ENCODE results near the gene NEURL2. TPM values are rescaled to one million over a fixed set of nuclear protein-coding genes. Genes with fewer than 3 reads are reported as not detected.

Gene NEURL2
- total RNA-seq, 1 donor from 2014 or later = 35.1 TPM

DNA sequence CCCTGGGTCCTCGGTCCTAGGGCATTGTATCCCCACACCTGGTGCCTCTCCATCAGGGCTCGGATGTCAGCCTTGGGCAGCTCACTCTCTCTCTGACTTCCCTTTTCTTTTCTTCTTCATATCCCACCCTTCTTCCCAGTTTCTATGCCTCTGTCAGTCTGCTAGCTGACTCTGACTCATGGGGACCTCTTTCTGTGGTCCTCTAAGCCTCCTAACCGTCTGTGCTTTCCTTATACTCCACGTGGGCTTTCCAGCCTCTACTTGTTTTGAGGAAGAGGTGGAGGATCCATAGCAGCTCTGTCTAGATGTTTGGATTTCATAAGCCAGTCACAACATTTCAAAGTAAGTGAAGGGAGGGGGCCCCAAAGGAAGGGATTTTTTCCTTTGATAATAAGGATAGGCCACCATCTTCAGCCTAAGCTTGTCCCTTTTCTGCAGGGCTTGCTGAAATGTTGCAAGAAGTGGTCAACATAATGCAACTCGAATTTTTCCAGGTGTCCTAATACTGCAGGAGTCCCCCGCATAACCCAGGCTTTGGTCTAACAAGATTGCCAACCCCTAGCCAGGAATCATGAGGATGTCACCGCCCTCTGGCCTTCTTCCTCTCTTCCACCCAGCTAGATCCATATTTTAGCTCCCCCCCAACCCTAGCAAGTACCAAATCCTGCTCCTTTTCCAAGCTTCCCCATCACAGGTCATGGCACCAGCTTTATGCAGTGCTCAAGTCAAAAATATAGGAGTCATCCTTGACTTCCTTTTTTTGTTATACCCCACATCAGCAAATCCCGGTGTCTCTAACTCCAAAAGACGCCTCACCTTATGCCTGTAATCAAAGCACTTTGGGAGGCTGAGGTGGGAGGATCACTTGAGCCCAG lies 29.7 kb upstream of the NEURL2 start:
- DNase-seq (ENCODE audit: low read depth) = peak; percentile 21

DNA sequence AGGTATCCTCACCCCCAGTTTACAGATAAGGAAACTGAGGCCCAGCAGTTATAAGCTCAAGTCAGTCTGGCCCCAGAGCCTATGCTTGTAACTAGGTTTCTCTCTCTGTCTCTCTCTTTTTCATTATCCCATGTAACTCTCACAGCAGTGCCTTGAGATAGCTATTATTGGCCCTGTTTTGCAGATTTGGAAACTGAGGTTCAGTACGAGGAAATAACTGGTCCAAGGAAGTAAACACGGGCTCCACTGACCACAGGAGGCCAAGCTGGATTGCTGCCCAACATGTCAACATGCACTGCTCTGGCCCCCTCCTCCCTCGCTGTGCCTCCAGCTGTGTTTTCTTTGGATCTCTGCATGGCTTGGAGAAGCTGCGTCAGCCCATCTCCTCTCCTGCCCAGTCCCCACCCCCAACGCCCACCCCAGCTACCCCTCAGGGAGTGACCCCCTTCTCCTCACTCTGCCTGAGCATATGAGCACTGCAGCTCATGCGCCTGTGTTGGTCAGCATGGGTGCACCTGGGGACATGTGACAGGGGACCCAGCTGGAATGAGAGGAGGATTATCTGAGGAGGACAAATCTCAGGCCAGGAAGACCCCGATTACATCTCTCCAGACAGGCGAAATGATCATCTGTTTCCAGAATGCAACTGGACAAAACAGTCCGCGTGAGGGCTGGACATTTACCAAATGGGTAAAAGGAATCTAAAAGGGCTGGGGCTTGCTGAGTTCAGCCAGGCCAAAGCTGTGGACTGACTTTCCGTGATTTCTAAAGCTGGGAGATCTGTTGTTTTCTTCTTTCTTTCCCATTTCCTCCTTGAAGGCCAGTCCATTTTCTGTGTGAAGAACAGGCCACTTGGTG lies 28.8 kb upstream of the NEURL2 start:
- peak; percentile 77 for DNase-seq (ENCODE audit: low read depth)

DNA sequence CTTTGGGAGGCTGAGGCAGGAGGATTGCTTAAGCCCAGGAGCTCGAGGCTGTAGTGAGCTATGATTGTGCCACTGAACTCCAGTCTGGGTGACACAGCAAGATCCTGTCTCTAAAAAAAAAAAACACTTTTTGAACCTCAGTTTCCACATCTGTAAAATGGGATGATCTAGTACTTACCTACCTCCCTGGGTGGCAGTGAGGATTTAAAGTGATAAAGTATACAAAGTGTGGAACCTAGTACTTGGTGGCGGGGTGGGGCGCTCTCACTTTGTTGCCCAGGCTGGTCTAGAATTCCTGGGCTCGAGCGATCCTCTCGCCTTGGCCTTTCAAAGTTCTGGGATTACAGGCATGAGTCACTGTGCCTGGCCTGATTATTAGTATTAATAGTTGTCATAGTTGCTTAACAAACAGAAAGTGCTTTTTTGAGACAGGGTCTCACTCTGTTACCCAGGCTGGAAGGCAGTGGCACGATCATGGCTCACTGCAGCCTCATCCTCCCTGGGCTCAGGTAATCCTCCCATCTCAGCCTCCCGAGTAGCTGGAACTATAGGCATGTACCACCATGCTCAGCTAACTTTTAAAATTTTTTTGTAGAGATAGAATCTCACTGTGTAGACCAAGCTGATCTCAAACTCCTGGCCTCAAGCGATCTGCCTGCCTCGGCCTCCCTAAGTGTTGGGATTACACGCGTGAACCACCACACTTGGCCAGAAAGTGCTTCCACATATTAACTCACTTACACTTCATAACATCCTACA lies 27.9 kb upstream of the NEURL2 start:
- no peak for DNase-seq (ENCODE audit: low read depth)

DNA sequence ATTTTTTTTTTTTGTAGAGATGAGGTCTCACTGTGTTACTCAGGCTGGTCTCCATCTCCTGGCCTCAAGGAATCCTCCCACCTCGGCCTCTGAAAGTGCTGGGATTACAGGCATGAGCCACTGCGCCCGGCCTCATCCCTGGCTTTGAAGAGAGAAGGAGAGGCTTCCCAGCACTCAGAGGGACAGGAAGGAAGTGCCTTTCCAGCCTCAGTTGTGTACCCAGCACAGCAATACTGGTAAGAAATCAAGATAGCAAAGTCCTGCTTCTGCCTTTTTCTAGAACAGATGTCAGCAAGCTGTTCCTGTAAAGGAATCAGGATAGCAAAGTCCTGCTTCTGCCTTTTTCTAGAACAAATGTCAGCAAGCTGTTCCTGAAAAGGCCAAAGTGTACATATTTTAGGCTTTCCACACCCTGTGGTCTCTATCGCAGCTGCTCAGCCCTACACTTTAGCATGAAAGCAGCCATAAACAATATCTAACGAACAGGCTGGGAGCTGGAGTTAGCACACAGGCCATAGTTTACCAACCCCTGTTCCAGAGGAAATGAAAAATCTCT lies 27.3 kb upstream of the NEURL2 start:
- DNase-seq (ENCODE audit: low read depth) = peak; percentile 45

DNA sequence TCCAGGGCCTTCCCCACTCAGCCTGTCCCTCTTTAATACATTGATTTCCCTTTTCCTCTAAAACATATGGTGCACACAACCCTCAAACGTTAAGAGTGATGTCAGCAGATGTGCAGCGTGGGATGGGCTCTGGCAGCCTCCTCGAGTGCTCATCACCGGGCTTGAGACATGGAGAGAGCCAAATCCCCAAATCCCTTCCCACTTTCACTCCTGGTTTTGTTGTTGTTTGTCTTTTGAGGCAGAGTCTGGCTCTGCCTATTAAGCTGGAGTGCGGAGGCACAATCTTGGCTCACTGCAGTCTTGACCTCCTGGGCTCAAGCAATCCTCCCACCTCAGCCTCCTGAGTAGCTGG lies 26.8 kb upstream of the NEURL2 start:
- peak; percentile 62 for DNase-seq (ENCODE audit: low read depth)

DNA sequence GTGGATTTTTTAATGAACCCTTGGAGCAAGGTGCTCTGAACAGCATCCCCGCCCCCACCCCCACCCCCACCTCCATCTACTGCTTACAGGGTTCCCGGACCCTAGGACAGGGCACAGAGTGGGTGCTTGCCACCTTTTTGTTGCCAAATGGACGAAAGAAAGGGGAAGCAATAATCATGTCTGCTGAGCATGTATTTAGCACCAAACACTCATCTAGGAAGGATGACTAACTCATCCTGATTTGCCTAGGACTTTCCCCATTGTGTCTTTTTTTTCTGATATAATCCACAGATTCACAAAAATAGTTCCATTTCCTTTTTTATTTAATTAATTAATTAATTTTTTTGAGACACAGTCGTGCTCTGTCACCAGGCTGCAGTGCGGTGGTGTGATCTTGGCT lies 22.1 kb upstream of the NEURL2 start:
- DNase-seq (ENCODE audit: low read depth) = no peak

DNA sequence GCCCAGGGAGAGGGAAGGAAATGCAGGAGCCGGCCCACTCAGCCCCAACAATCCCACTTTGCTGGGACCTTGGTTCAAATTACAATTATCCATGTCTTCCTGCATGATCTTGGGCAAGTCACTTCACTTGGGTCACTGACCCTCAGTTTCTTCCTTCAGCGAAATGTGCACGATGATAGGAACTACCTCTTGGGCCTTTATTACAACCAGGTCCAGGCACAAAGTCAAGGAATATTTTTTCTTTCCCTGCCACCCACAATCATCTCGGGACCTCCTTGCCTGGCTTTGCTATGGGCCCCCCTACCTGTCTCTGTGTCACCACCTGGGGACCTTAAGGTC lies 21.3 kb upstream of the NEURL2 start:
- no peak for DNase-seq (ENCODE audit: low read depth)

DNA sequence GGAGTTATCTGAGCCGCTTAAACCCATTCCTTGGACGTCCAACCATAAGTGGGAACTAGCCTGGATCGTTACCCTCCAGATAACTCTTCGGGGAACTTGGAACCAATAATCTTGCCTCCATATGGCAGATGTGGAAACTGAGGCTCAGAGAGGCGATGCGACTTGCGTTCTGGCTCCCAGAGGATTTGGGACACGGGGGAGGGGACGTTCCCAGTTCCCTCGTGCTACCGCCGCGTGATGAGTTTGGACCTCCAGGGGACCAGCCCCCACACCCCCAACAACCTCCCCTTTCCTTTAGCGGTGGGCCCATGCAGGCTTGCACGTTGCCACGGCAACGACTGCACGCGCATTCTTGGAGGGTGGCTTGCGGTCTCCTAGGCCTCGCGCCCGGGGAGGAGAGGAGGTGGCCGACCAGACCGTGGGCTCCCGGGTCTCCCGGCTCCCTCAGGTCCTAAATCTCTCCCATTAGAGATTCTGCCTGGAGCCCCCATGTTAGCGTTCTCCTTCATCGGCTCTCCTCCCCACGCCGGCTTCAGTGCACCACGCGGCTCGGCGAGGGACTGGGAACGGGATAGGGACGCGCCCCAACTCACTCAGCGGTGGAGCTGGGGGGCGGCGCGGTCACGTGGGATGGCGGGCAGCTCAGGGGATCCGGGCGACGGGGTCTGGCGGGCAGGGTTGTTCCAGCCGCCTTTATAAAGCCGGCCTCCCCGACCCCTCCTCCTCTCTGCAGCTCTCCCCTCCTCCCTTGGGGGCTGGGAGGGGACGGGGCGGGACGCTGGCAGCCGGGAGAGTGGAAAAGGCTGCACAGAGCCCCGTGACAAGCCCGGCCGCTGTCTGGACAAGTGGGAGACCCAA lies 20.7 kb upstream of the NEURL2 start, which contains the start of gene PLTP:
Gene PLTP (minus strand): TSS at position 670 of the 858 bp plus-strand sequence. CDS start 703 bp downstream, outside the sequence.
- DNase-seq (ENCODE audit: low read depth) = peak; percentile 58

DNA sequence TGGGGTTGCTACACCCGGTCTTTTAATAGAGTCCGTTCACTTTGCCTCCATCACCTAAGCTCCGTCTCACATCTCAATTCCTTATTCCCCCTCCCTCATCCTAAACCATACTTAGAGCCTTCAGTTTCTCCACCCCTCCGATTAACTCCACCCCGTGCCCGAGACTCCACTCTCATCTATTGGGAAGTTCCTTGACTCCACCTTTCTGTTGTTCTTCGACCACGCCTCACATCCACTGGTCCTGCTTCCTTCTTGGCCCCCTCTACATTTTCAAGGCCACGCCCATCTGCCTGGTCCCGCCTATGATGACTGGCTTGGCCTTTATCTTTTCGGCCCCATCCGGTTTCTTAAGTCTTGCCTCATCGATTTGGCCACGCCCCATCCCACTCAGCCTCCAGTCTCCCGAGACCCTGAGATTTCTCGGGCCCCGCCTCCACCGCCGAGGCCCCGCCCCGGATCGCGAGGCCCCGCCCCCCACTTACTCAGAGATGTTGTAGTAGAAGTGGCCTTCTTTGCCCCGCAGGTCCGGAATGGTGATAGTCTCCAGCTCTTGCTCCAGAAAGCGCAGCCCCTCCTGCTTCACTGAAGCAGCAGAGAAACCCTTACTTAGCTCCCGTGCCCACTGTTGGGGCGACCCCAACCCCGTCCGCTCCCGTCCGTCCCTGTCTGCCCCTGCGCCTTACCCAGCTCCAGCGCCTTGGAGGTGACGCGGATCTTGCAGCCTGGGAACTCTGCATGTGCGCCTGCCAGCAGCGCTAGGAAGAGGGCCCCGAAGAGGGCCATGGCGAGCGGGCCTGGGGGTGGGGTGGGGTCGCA lies 19.9 kb upstream of the NEURL2 start:
- peak; percentile 77 for DNase-seq (ENCODE audit: low read depth)

DNA sequence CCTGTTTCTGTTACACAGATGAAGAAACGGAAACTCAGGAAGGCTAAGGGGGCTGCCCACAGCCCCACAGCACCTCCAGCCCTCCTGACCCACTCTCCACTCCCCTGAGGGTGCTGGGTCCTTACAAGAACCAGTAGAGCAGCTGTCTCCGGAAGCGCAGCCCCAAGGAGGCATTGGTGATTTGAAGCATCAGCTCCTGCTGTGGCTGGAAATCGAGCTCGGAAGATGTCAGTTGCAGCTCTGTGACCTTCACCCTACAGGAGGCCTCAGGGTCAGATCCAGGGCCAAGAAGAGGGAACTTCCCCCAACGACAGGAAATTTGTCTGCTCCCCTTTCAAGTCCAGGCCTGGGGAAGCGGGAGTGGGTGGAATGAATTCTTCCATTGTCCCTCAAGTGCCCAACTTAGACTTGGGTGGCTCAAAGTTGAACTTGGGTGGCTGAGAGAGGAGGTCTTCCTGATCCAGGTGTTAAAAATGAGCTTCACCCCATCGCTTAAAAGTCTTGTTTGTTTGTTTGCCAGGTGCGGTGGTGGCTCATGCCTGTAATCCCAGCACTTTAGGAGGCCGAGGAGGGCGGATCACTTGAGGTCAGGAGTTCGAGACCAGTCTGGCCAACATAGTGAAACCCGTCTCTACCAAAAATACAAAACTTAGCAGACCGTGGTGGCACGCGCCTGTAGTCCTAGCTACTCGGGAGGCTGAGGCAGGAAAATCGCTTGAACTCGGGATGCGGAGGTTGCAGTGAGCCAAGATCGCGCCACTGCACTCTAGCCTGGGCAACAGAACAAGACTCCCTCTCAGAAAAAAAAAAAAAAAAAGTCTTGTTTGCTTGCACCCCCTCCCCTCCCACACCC lies 19.0 kb upstream of the NEURL2 start:
- no peak for DNase-seq (ENCODE audit: low read depth)

DNA sequence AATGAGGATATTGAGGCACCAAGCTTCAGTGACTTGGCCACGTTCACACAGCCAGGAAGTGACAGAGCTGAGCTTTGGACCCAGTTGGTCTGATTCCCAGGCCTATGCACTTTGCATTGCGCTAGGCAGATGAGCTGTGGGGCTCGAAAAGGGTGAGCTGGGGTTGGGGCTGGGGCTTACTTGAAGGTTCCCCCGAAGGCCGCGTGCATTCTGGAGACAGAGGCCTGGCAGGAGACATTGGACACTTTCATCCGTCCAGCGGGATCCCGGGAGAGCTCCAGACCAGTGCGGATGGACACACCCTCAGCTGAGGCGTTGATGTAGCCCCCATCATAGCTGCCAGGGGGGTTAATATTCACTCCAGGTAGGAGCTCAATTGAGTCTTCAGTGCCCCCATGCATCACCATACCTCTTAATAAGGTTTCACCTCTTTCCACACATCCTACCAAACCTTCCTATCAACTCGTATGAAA lies 18.4 kb upstream of the NEURL2 start:
- DNase-seq (ENCODE audit: low read depth) = no peak

DNA sequence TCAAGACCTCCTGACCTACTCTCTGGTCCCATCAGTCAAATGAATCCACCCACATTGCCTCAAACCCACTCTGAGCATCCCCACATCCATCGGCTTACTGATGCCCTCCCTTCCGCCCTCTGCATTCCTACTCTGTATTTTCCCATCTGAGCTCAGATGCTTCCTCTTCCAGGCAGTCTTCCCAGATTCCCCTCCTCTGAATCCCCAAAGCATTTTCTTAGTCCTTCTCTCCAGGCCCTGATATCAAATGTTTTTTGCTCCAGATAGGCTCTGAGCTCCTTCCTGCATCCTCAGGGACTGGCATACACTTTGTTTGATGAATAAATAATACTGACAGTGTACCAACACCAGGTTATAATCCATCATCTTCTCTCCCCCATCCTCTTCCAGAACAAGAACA lies 17.1 kb upstream of the NEURL2 start:
- DNase-seq (ENCODE audit: low read depth) = no peak

DNA sequence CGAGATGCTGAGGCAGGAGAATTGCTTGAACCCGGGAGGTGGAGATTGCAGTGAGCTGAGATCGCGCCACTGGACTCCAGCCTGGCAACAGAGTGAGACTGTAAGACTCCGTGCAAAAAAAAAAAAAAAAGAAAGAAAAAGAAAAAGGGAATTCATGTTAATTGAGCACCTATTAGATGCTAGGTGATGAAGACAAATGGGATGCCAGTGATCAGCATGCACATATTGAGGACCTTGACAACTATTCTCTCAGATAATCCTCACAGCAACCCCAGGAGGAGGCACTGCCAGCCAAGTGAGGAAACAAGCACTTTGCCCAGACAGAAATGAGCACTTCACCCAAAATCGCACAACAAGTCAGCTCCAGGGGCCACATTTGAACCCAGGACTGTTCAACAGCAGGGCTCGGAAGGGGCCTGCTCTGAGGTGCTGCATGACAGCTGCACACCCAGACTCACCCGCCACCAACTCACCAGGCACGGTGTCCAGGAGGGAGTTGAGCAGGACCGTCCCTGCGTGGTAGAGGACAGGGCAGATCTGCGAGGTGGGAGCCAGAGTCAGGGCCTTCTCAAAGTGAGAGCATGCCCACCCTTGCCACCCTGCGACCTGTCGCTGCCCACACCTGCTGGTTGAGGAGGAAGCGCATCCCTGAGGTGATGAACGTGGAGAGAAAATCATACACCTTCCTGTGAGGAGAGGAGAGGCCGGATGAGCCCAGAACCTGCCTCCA lies 16.4 kb upstream of the NEURL2 start:
- DNase-seq (ENCODE audit: low read depth) = no peak

DNA sequence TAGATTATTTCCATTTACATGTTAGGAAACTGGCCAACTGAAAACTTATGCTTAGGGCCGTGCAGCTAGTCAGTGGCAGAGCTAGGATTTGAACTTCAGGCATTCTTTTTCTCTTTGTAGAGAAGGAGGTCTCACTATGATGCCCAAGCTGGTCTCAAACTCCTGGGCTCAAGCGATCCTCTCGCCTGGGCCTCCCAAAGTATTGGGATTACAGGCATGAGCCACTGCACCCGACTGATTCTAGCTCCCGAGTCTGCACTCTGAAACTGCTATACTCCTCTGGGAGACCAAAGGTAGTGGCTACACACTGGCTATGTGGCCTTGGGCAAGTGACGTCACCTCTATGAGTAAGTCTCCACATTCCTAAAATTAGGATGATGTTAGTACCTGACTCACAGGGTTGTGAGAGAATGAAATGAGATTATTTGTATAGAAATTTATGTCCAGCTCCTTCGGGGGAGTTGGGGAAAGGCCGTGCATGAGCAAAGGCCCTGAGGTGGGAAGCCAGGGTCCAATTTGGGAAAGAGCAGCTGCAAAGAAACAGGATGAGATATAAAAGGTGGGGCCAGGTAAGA lies 14.6 kb upstream of the NEURL2 start:
- no peak for DNase-seq (ENCODE audit: low read depth)

DNA sequence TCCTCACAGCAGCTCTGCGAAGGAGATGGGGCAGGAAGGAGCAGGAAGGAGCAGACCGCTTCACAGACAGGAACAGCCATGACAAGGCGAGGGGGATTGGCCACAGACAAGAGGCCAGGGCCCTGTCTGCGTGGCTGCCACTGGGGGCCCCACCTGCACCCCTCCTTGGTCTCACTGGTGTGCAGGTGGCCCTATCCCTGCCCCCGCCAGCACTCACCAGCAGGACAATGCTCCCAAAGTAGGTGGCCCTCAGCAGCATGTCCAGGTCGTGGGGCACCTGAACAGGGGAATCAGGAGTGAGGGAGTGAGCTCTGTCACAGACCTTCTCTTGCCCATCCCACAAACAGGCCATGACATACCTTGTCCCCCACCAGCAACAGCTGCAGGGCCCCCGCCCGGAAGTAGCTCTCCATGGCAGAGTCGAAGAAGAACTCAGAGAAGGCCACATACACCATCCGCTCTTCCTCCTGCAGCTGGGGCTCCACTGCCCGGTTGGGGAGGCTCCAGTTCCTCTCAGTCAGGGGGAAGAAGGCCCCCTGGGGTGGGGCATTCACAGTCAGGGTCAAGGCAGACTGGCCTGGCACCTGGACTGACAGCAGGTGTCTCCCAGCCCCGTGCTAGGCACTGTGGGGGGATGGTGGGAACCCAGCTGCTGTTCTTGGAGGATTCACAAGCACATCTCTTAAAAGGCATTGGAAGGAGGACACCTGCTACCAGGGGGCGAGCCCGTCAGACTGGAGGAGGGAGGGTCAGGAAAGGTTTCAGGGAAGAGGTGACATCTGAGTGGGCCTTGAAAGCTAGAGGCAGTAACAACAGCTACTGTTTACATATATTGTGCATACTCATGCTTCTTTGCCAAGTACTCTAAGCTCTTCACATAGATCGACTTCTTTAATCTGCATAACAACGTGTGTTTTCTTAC lies 13.8 kb upstream of the NEURL2 start:
- DNase-seq (ENCODE audit: low read depth) = peak; percentile 52

DNA sequence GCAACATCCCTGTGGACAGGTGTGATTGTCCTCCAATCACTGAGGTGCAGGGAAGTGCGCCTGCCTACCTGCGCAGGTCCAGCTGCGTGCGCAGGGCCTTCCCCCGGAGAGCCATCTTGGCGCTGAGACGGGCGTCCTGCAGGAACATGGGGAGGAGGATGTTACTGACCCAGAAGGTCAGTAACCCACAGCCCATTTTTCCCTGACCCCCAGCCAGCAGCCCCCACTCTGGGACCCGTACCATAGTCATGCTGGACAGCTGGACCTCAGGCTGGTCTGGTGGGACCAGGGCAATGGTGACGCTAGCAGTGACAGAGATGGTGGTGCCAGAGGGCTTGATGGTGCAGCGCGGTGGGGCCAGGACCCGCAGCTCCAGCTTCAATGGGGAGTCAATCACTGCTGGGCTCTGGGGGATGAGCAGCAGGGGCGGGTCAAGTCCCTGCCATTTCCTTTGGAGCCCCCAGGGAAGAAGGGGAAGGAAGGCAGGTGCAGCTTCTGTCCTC lies 11.2 kb upstream of the NEURL2 start:
- DNase-seq (ENCODE audit: low read depth) = no peak

All from myocyte (in vitro differentiated cells).